Erythroblast (primary cell): Measurements from ENCODE around the gene FADS6.

Source experiments
- GATA1 ChIP-seq: IDR thresholded peaks from 2 replicates; pipeline ENCODE4 v1.6.1; 2011; ENCODE audit warnings: low read depth, mild to moderate bottlenecking, control low read depth, low read length, moderate library complexity
- POLR2A ChIP-seq: IDR thresholded peaks from 2 replicates; pipeline ENCODE4 v1.6.1; 2011; ENCODE audit warnings: mild to moderate bottlenecking, low read length

DNA sequence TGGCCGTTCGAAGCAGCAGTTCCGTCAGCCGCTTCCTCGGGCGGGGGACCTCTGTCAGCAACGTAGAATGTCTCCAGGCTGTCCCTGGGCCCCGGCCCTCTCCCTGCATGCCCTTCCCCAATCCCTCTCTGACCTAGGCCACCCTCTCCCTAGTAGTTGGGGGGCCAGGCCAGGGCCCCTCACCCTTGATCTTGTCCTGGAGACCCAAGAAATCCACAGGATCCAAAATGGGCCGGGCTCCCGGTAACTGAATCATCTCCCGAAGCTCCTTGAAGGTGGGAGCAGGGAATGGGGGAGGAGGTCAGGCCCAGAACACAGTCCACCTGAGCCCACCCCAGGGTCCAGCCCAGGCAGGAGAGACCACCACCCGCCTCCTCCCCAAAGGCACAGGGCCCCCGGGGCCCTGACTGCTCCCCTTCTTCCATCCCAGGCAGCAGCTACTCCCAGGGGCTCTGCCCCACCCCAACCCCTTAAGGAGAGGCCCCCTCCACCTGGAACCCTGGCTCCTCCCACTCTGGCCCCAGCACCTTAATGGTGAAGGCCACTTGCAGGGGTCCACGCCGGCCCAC lies 29.1 kb downstream of the FADS6 start:
- TF ChIP-seq POLR2A = no peak
- TF ChIP-seq GATA1 = no peak
